Stimulated activated CD4-positive, alpha-beta T cell treated with anti-CD3 and anti-CD28 coated beads, Interleukin-15, amount 100 ng/mL, for 24 hours (primary cell): ENCODE data around the gene ACTL6B.

ENCODE experiments used
- DNase-seq: peaks from one replicate; pipeline ENCODE4 v3.0.0-alpha.2; 2020

ACTL6B gene

DNA sequence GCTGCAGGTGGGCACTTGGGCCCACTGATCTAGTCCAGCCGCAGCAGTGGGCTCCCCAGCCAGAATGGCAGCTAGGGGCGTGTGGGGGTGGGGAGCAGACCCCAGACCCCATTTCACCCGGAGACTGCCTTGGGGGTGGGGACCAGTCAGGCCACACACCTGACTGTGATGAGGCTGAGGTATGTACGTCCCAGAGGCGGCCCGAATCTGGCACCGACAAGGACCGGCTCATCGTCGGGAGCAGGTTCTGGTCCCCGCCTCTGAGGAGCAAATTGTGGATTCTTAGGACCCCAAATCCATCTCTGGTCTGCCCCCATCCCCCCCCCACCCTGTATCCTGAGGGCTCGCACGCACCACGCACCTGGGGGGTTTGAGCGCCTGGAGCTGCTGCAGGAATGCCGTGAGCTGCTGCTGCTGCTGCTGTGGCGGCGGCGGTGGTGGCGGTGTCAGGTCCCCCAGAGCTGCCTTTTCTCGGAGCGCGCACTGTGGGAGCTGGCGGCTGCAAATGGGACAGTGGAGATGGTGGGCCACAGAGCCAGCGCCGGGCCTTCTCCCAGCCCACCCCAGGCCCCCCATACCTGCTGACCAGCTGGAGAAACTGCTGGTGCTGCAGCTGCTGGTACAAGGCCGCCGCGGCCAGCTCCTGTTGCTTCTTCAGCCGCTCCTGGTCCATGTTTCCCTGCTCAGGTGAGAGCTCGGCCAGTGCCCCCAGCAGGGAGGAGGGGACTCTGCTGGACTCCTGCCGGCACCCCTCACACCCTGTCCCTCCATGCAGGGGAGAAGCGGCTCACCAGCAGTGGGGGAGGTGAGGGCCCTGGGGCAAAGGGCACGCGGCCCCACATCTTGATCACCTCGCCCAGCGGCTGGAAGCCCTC is 27.6 kb upstream of the ACTL6B start:
- DNase-seq = no peak

DNA sequence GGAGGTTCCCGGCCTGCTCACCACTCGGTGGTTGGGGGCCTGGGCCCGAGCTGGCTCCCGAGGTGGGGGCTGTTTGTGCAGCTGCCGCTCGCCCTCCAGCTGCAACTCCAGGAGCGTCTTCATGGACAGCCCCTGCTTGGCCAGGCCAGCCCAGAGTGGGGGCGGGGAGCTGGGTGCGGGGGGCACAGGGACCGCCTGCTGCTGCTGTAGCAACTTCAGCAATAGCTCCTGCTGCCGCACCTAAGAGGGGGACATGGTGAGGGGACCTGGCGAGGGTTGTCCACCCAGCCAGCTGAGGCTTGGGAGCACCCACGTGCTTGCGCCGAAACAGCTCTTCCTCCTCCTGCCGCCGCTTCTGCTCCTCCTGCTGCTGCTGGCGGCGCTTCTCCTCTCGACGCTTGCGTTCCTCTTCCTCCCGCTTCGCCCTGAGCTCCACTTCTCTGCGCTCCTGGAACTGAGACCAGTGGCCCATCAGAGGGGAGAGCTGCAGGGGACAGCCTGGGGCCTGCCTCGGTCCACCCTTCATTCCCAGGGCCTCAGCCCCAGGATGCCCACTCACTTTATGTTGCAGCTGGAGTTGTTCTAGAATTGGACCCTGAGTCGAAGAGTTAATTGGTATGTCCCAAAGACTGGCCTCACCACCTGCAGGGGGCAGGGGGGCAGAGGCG is 26.9 kb upstream of the ACTL6B start:
- DNase-seq = no peak

- DNase-seq = peak; percentile 43
These were observed 26.0 kb upstream of the ACTL6B start for GRCh38 chr7:100682228-100682741.

DNA sequence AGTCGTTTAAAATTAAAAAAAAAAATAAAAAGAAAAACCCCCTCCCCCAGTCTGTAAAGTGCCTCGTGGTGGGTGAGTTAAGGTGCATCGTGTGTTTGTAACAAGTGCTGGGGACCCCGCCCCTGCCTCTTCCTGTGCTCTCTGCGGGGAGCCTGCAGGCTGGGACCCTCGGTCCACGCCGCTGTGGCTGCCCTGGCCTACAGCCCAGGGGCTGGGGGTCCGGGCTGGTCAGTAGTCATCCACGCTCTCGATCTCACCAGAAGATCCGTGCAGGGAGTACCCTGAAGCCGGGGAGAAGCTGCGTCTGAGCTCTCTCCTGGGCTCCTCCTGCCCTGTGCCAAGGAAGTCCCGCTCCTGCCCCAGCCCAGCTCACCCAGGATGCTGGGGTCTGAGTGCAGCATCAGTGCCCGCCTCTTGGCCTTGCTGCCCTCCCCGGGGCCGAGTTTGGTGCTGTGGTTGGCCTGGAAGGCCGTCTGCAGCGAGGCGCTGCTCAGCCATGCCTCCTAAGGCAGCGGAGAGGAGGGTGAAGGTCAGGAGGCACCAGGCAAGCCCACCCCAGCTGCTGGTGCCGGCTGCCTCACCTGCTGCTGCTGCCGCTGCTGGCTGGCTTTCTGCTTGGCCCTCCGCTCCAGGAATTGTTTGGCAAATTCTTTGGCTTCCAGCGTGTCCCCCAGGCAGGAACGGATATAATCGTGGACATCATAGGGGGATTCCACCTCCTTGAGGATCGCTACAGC is 25.4 kb upstream of the ACTL6B start:
- no peak for DNase-seq

DNA sequence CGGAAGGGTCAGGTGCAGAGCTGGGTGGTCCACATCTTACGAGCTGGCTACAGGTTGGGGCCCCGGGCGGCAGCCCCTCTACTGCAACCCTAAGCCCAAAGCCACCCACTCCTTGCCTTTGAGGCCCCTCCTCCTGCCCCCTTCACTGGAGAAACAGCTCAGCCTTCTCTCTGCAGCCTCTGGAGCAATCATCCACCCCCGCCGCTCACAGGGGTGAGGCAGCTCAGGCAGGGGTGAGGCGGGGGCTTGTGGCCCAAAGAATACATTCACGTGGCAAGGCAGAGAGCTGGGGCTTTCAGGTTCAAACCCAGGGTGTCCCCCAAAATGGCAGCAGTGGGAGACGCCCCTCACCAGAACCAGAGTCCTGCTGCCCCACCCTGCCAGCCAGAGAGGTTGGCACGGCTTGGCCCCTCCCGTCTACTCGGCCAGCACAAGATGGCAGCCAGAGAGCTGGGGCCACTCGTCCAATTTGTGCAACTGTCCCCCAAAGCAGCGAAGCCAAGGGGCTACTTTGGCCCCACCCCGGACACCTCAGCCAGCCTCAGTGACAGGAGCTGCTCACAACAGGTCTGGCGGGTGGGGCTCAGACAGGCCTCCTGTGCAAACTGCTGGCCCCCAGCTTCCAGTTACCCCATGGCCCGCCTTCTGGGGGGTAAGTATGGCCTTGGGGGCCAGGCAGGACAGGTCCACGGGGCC is 24.5 kb upstream of the ACTL6B start:
- DNase-seq = peak; percentile 23

DNA sequence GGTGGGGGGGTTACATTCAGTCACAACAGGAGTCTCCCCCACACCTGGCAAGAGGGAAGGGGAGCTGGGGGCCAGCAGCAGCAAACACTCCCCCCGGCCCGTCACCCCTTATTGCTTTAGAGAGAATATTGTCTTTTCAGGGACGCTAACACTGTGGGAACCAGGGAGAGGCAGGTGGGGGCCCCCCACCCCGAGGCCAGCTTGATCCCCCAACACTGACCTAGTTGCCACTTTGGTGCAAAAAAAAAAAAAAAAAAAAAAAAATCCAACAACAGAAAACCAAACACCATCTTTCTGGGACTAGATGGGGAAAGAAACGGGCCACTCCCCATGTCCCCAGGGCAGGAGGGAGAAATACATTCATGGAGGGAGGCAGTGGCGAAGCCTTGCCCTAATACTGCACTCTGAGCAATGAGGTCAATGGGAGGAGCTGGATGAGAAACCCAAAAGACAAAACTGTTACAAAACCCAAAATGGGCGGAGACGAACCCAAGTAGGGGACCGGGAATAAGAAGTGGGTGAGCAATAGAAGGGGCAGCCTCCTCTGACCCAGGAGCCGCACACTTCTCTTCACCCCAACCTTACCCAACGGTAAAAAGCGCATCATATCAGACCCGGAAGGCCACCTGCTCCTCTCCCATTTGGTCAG is 23.8 kb upstream of the ACTL6B start:
- peak; percentile 5 for DNase-seq

- no peak for DNase-seq
These were observed 23.1 kb upstream of the ACTL6B start for GRCh38 chr7:100679129-100679926.

DNA sequence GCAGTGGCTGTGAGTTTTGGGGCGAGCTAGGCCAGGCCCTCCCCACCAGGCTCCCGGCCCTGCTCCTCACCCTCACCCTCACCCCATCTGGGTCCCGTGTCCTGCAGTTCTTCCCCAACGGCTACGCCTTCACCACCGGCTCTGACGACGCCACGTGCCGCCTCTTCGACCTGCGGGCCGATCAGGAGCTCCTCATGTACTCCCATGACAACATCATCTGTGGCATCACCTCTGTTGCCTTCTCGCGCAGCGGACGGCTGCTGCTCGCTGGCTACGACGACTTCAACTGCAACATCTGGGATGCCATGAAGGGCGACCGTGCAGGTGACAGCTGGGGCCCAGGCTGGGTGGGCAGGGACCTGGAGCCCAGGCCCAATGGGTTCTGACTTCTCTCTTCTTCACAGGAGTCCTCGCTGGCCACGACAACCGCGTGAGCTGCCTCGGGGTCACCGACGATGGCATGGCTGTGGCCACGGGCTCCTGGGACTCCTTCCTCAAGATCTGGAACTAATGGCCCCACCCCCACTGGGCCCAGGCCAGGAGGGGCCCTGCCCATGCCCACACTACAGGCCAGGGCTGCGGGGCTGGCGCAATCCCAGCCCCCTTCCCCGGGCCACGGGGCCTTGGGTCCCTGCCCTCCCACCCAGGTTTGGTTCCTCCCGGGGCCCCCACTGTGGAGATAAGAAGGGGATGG is 22.2 kb upstream of the ACTL6B start:
- no peak for DNase-seq

DNA sequence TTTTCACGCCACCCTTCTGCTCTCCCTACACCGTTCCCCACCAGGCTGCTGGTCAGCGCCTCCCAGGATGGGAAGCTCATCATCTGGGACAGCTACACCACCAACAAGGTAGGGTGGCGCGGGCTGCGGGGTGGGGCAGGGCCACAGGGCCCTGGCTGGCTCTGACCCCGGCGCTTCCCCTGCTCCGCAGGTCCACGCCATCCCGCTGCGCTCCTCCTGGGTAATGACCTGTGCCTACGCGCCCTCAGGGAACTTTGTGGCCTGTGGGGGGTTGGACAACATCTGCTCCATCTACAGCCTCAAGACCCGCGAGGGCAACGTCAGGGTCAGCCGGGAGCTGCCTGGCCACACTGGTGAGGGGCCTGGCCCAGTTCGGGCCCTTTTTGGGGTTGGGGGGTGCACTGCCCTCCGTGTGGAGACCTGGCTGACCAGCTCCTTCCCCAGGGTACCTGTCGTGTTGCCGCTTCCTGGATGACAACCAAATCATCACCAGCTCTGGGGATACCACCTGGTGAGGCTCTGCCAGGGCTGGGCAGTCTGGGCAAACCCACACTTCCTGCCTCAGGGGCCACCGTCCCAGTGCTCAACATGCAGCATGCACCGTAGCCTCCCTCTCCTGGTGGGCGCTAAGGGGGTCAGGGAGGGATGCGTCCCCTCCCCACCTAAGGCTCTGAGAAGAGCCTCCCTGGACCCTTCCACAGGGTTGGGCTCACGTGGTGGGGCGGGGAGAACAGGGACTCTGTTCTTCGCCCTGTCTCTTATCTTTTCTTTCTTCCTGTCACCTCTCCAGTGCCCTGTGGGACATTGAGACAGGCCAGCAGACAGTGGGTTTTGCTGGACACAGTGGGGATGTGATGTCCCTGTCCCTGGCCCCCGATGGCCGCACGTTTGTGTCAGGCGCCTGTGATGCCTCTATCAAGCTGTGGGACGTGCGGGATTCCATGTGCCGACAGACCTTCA is 21.3 kb upstream of the ACTL6B start:
- DNase-seq = no peak

DNA sequence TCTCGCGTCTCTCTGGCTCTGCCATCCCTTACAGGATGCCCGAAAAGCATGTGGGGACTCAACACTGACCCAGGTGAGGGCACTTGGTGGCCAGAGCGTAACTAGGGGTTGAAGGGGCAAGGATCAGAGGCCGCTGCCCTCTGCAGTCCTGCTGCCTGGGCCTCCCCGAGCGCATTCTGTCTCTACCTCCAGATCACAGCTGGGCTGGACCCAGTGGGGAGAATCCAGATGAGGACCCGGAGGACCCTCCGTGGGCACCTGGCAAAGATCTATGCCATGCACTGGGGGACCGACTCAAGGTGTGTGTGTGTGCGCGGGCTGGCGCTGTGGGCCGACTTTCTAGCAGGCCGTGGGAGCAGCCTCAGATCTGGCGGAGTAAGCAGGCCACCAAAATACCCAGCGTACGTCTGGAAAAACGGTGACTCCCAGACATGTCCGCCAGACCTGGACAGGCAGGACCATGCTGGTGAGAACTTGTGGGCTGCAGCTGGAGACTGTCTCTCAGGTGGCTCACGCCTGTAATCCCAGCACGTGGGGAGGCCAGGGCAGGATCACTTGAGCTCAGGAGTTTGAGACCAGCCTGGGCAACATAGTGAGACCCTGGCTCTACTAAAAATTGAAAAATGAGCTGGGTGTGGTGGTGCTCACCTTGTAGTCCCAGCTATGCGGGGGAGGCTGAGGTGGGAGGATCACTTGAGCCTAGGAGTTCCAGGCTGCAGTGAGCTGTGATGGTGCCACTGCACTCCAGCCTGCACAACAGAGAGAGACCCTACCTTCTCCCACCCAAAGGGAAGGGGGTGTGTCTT is 20.5 kb upstream of the ACTL6B start:
- DNase-seq = no peak

DNA sequence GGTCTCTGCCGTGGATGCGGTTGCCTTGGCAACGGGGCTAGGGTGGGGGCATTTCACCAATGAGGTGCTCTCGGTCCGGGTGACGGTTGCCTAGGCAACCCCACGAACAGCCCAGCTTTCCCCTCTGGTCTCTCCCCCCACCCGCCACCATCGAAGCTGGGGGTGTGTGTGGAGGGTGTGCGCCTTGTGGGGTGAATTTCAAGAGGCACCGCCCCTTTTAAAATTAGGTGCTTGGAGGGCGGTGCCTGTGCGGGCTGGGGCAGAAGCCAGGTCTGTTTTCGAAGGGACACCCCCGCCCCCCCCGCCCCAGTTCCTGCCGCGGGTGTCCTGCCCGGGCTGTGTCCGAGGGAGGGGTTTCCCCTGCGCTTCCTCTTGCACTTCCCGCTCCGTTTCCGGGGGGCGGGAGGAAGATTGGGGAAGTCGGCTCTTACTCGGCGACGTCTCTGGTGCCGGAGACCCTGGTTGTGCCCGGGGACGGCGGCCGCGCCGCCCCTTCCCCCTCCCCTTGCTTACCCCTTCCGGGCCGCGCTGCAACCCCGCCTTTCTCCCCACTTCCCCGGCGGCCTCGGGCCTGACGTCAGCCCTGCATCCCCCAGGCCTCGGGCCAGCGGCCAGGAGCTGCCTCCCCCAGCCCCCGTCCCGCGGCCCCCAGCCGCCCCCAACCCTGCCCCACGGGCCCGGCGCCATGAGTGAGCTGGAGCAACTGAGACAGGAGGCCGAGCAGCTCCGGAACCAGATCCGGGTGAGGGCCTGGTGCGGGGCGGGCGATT is 19.5 kb upstream of the ACTL6B start:
- peak; percentile 87 for DNase-seq

GRCh38 chr7:100675105-100675451 is 18.8 kb upstream of the ACTL6B start:
- DNase-seq = peak; percentile 53

- peak; percentile 47 for DNase-seq
These were observed 18.3 kb upstream of the ACTL6B start for GRCh38 chr7:100674411-100675104.

DNA sequence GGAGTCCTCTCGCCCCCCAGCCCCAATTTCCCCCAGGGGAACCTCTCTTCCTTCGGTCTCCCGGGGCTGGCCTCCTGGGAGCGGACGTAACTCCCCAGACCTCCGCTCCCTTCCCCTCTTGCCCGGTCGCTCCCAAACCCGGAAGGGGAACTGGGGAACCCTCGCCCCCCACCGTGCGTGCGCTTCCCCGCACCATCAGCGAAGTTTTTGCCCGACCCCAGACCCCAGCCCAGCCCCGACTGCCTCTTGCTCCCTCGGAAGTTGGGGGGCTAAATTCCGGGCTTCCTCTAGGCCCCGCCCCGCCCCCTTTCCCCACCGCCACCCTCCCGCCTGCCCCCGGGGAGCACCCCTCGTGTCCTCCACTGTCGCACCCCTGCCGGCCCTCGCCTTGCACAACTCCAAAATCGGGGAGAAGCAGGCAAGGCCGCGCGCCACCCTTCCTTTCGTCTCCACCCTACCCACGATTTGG is 17.7 kb upstream of the ACTL6B start:
- peak; percentile 61 for DNase-seq

- DNase-seq = peak; percentile 99
These were observed 17.2 kb upstream of the ACTL6B start, which contains the start of gene GNB2 for GRCh38 chr7:100673302-100673941. Gene GNB2, plus strand, starts transcription at chr7:100673740. Its CDS starts 2,526 bp downstream, at chr7:100676266.
